Gastroesophageal sphincter (tissue), 4 donors: ENCODE measurements around the gene PATJ. TPM values are rescaled to one million over a fixed set of nuclear protein-coding genes. Genes with fewer than 3 reads are reported as not detected.

ENCODE experiments used
- ATAC-seq: fragments of 150-250 bp; one replicate; pipeline ENCODE4 v1.9.1; 2016; ENCODE audit warnings: mild to moderate bottlenecking, moderate library complexity
- H3K27ac ChIP-seq, 4 donors: fragments of 200-600 bp; sonication (generic) in 3 of 4; 1 replicate in 3 of 4; 2 replicates in 1 of 4; pipeline ENCODE4 v1.5.1; 2016 to 2019
- H3K27me3 ChIP-seq: fragments of 200-600 bp; sonication (generic); one replicate; pipeline ENCODE4 v1.5.1; 2019
- H3K36me3 ChIP-seq, 2 donors: fragments of 200-600 bp; sonication (generic); one replicate each; pipeline ENCODE4 v1.5.1; 2019; ENCODE audit warnings: control low read depth in 1 of 2
- H3K4me1 ChIP-seq, 3 donors: fragments of 200-600 bp; sonication (generic); 1 replicate in 2 of 3; 2 replicates in 1 of 3; pipeline ENCODE4 v1.5.1; 2016 to 2019; ENCODE audit warnings: control low read depth in 2 of 3
- H3K4me3 ChIP-seq, 2 donors: fragments of 200-600 bp; sonication (generic); one replicate each; pipeline ENCODE4 v1.5.1; 2019; ENCODE audit warnings: mild to moderate bottlenecking in 1 of 2, moderate library complexity in 1 of 2
- H3K9me3 ChIP-seq, 3 donors: fragments of 200-600 bp; sonication (generic); one replicate each; pipeline ENCODE4 v1.5.1; 2017 to 2019; ENCODE audit warnings: control low read depth in 2 of 3
- EP300 ChIP-seq: sonication (generic); formaldehyde crosslinking; IDR thresholded peaks from one replicate; pipeline ENCODE4 v1.6.1; 2017; ENCODE audit warnings: antibody characterized with exemption, mild to moderate bottlenecking
- POLR2A ChIP-seq, 2 donors: fragments of 450-650 bp; IDR thresholded peaks; one replicate each; pipeline ENCODE4 v1.6.1; 2017; ENCODE audit warnings: antibody characterized with exemption in 2 of 2, mild to moderate bottlenecking in 2 of 2, moderate library complexity in 1 of 2
- POLR2AphosphoS5 ChIP-seq: sonication (generic); formaldehyde crosslinking; IDR thresholded peaks from one replicate; pipeline ENCODE4 v1.6.1; 2017; ENCODE audit warnings: antibody characterized with exemption
- WGBS, 2 donors: methylation state at CpG; one replicate each; pipeline ENCODE4 v1.1.5; 2018; ENCODE audit warnings: low coverage in 1 of 2; 5-methylcytosine and 5-hydroxymethylcytosine counted together
- total RNA-seq, 4 donors: library from RNA; depleted of rRNA; stranded (reverse); fragments of >200 nt; gene quantifications; one replicate each; pipeline ENCODE4 v1.1.0, GENCODE V29; 2016
- TF ChIP-seq, protein P1 (sequence below), 4 experiments: fragments of 200-600 bp in 2 of 4; fragments of 450-650 bp in 2 of 4; sonication (generic) in 1 of 4; IDR thresholded peaks; one replicate each; pipeline ENCODE4 v1.5.1; 2017 to 2019; ENCODE audit warnings: antibody characterized with exemption in 4 of 4, mild to moderate bottlenecking in 2 of 4, moderate library complexity in 2 of 4

Gene PATJ
- total RNA-seq, 4 donors from 2014 or later, result 34.8 to 59.0 (median 37.1) TPM

DNA sequence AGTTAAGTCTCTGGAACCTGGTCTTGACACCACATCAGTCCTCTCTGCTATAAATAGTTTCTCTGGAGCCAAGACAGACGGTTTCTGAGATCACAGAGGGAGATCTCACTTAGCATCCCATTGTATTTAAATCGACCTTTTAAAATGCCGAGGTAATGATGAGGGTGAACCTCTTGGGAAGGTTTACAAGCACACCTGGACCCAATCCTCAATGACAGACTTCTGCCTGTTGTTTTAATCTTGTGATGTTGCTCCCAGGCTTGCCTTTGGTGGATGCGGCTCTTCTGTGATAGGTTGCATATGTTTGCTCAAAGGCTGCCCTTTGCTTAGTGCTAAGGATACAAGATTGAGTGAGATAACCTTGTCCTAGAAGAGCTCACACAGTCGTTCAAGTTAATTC lies 347.7 kb downstream of the PATJ start:
- no peaks in the 10 kb centered on the region for H3K9me3 ChIP-seq
- H3K4me1 ChIP-seq, result no peaks in the 10 kb centered on the region
- TF ChIP-seq, protein P1, sequence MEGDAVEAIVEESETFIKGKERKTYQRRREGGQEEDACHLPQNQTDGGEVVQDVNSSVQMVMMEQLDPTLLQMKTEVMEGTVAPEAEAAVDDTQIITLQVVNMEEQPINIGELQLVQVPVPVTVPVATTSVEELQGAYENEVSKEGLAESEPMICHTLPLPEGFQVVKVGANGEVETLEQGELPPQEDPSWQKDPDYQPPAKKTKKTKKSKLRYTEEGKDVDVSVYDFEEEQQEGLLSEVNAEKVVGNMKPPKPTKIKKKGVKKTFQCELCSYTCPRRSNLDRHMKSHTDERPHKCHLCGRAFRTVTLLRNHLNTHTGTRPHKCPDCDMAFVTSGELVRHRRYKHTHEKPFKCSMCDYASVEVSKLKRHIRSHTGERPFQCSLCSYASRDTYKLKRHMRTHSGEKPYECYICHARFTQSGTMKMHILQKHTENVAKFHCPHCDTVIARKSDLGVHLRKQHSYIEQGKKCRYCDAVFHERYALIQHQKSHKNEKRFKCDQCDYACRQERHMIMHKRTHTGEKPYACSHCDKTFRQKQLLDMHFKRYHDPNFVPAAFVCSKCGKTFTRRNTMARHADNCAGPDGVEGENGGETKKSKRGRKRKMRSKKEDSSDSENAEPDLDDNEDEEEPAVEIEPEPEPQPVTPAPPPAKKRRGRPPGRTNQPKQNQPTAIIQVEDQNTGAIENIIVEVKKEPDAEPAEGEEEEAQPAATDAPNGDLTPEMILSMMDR (IDR thresholded peaks at IDR 0.05), result no peak
- TF ChIP-seq EP300 (no peak), POLR2A (IDR thresholded peaks at IDR 0.05) (no peak), POLR2AphosphoS5 (no peak)
- no peak overlapping the region for H3K27ac ChIP-seq
- H3K36me3 ChIP-seq, result peaks cover 0 to 35% of the 10 kb centered on the region in 2 donors
- no peak for ATAC-seq
- no peaks in the 10 kb centered on the region for H3K27me3 ChIP-seq
- H3K4me3 ChIP-seq, result no peak overlapping the region
- WGBS, 2 donors, result 46 to 61% methylated on average over 5 of the region's 5 CpGs

DNA sequence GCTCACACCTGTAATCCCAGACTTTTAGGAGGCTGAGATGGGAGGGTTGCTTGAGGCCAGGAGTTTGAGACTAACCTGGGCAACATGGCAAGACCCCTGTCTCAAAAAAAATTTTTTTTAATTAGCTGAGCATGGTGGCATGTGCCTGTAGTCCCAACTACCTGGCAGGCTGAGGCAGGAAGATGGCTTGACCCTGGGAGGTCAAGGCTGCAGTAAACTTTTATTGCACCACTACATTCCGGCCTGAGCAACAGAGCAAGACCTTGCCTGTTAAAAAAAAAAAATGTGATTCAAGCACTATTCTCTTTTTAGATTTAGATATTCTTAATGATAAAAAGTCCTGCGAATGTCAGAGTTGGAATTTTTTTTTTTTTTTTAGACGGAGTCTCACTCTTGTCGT lies 349.8 kb downstream of the PATJ start:
- no peak for TF ChIP-seq EP300
- TF ChIP-seq POLR2AphosphoS5, result no peak
- no peak for TF ChIP-seq POLR2A (IDR thresholded peaks at IDR 0.05)
- TF ChIP-seq, protein P1 (IDR thresholded peaks at IDR 0.05), result no peak
- Histone ChIP-seq H3K4me3 (no peak overlapping the region), H3K27me3 (no peaks in the 10 kb centered on the region), H3K36me3 (peaks cover 0 to 17% of the 10 kb centered on the region in 2 donors), H3K27ac (no peak overlapping the region), H3K9me3 (no peaks in the 10 kb centered on the region), H3K4me1 (no peaks in the 10 kb centered on the region)
- ATAC-seq, result no peak
- WGBS, 2 donors, result 91 to 100% methylated on average over 4 of the region's 4 CpGs

DNA sequence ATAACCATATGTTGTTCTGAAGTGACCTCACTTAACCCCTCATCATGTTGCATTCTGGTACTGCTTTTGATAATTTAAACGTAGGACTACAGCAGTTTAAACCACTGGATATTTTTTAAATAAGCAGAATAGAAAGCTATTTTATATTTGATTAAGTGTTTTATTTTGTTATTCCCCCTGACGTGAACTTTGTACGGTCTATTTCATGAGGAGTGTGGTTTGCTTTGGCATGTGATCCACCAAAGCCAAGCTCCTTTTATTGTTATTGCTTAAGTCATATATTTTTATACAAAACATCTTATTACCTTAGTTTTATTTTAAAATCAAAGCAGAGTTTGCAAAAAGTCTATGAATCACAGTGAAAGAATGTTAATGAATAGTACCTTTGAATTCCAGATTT lies 351.0 kb downstream of the PATJ start:
- Histone ChIP-seq H3K9me3 (no peaks in the 10 kb centered on the region), H3K4me1 (no peaks in the 10 kb centered on the region), H3K4me3 (no peak overlapping the region), H3K27me3 (no peaks in the 10 kb centered on the region), H3K36me3 (peaks cover 0 to 15% of the 10 kb centered on the region in 2 donors), H3K27ac (no peak overlapping the region)
- 65 to 86% methylated on average over 3 of the region's 3 CpGs for WGBS, 2 donors
- no peak for TF ChIP-seq EP300
- no peak for TF ChIP-seq POLR2AphosphoS5
- TF ChIP-seq, protein P1 (IDR thresholded peaks at IDR 0.05), result no peak
- TF ChIP-seq POLR2A (IDR thresholded peaks at IDR 0.05), result no peak
- ATAC-seq, result no peak

DNA sequence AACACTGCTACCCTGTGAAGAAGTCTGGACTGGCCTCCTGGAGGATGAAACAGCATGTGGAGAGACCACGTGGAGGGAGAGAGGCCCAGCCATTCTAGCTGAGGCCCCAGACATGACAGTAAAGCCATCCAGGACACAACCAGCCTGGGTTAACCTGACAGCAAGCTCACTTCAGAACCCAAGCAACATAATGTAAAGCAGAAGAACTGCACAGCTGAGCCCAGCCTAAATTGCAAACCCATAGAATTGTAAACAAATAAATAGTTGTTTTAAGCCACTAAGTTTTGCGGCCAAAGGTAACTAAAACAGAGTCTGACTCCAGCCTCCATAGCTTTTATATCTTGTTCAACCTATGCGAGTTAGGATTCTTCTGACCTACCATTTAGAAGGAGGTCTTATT lies 355.2 kb downstream of the PATJ start:
- no peaks in the 10 kb centered on the region for H3K27me3 ChIP-seq
- 93 to 100% methylated on average over 2 to 3 of the region's 3 CpGs for WGBS, 2 donors
- TF ChIP-seq EP300 (no peak), POLR2AphosphoS5 (no peak), POLR2A (IDR thresholded peaks at IDR 0.05) (no peak)
- TF ChIP-seq, protein P1 (IDR thresholded peaks at IDR 0.05), result no peak
- H3K27ac ChIP-seq, result no peak overlapping the region
- peaks cover 0 to 14% of the 10 kb centered on the region in 2 donors for H3K36me3 ChIP-seq
- H3K4me3 ChIP-seq, result no peak overlapping the region
- no peak for ATAC-seq
- no peaks in the 10 kb centered on the region for H3K9me3 ChIP-seq
- H3K4me1 ChIP-seq, result no peaks in the 10 kb centered on the region

DNA sequence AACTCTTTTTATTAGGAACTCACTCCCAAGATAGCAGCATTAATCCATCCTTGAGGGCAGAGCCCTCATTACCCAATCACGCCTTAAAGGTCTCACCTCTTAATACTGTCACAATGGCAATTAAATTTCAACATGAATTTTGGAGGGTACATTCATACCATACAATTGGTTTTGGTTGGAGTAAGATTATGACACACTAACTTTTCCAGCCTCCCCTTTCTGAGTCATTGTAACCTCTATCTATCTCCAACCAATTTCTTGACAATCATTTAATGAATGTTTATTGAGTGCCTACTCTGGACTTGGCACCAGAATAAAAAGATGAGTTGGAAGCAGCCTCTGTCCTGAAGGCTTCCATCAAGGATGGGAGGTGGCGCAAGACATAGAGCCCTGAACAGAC lies 358.2 kb downstream of the PATJ start:
- TF ChIP-seq POLR2AphosphoS5 (no peak), POLR2A (IDR thresholded peaks at IDR 0.05) (no peak), EP300 (no peak)
- TF ChIP-seq, protein P1 (IDR thresholded peaks at IDR 0.05), result no peak
- Histone ChIP-seq H3K27ac (no peak overlapping the region), H3K36me3 (peaks cover 0 to 14% of the 10 kb centered on the region in 2 donors), H3K27me3 (no peaks in the 10 kb centered on the region), H3K9me3 (no peaks in the 10 kb centered on the region), H3K4me3 (no peak overlapping the region), H3K4me1 (no peaks in the 10 kb centered on the region)
- no peak for ATAC-seq
- WGBS, 2 donors, result 90 to 100% methylated on average over 1 to 2 of the region's 2 CpGs
